OCI-LY3 (cell line): ENCODE data around the gene FTO.

Experiments
- H2AFZ ChIP-seq: fragments of 200-600, 300-600 bp; shearing (Covaris generic); 2 replicates; pipeline ENCODE4 v1.6.0; 2014; ENCODE audit warnings: antibody characterized with exemption, low read depth, low read length
- H3K27ac ChIP-seq: fragments of 200-600, 300-600 bp; sonication (generic); 2 replicates; pipeline ENCODE4 v1.5.1; 2014; ENCODE audit warnings: mild to moderate bottlenecking, low read length, moderate library complexity, mixed read lengths
- H3K27me3 ChIP-seq: fragments of 200-600, 300-600 bp; sonication (generic); 2 replicates; pipeline ENCODE4 v1.6.1; 2014; ENCODE audit warnings: low read depth, low read length, mixed read lengths
- H3K36me3 ChIP-seq: fragments of 200-600, 300-600 bp; sonication (generic); replicated peaks from 2 replicates; pipeline ENCODE3; 2014; ENCODE audit warnings: low read depth, low read length, mixed read lengths
- H3K4me1 ChIP-seq: fragments of 300-600, 200-600 bp; sonication (generic); 2 replicates; pipeline ENCODE4 v1.6.1; 2014; ENCODE audit warnings: low read length, mixed read lengths
- H3K4me2 ChIP-seq: fragments of 200-600, 300-600 bp; sonication (generic); 2 replicates; pipeline ENCODE4 v1.6.1; 2014; ENCODE audit warnings: low read length, mixed read lengths
- H3K4me3 ChIP-seq: fragments of 300-600, 200-600 bp; sonication (generic); 2 replicates; pipeline ENCODE4 v1.5.1; 2014; ENCODE audit warnings: antibody characterized with exemption, mild to moderate bottlenecking, low read length, moderate library complexity
- H3K79me2 ChIP-seq: fragments of 300-600, 200-600 bp; shearing (Covaris generic); 2 replicates; pipeline ENCODE4 v1.6.1; 2014; ENCODE audit warnings: mild to moderate bottlenecking, low read length, mixed read lengths
- H3K9ac ChIP-seq: fragments of 300-600, 200-600 bp; shearing (Covaris generic); 2 replicates; pipeline ENCODE4 v1.6.0; 2014; ENCODE audit warnings: mild to moderate bottlenecking, low read length, moderate library complexity
- H3K9me3 ChIP-seq: fragments of 200-600, 300-600 bp; shearing (Covaris generic); 2 replicates; pipeline ENCODE4 v1.6.1; 2014; ENCODE audit warnings: low read length, mixed read lengths; ENCODE audit not compliant: insufficient read depth
- H4K20me1 ChIP-seq: fragments of 200-600, 300-600 bp; sonication (generic); 2 replicates; pipeline ENCODE4 v1.6.1; 2016; ENCODE audit warnings: low read length, mixed read lengths; ENCODE audit not compliant: insufficient read depth
- EZH2phosphoT487 ChIP-seq: fragments of 200-600 bp; shearing (Covaris generic); IDR thresholded peaks from 2 replicates; pipeline ENCODE4 v1.6.1; 2018; ENCODE audit warnings: antibody characterized with exemption, mixed run types, low read depth
- TF ChIP-seq, protein P1 (sequence below): fragments of 200-600, 300-600 bp; sonication (generic); IDR thresholded peaks from 2 replicates; pipeline ENCODE4 v1.5.1; 2014; ENCODE audit warnings: antibody characterized with exemption, low read length, low read depth

FTO gene

DNA sequence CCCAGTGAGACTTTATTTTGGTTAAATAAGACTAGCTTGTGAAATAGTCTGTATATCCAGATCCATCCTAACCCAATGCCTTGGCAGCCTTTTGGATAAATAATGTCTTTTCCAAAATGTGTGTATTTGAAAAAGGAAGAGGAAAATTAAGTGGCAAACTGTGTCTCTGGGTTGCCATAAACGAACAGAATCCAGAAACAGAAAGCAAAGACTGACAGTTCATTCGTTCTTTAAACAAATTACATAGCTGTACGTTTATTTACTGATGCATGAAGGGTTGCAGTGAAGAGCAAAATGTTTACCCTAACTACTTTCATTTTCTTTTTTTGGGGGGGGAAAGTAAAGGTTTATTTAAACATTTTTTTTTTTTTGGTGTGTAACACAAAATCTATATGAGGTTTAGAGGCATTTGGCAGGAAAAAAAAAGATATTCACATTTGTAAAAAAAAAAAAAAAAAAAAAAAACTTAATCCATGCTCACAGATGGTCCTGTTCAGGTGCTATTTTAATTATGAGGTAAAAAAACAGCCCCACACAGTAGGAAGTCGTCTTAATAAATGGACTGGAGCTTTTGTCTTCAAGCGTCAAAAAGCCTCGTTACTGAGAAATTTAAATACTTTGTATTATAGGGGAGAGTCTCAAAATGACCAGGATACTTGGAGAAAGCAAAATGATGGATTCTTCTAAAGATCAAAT lies 245.9 kb downstream of the FTO start:
- no peak overlapping the region for H2AFZ ChIP-seq
- H3K27ac ChIP-seq: no peak overlapping the region
- H3K4me2 ChIP-seq: no peak overlapping the region
- no peak overlapping the region for H3K4me3 ChIP-seq
- no peaks in the 10 kb centered on the region for H3K36me3 ChIP-seq
- H3K4me1 ChIP-seq: peaks cover 7% of the 10 kb centered on the region
- no peaks in the 10 kb centered on the region; the same call in 1 of the 2 replicates for H4K20me1 ChIP-seq
- H3K9ac ChIP-seq: no peak overlapping the region
- no peaks in the 10 kb centered on the region for H3K27me3 ChIP-seq
- no peaks in the 10 kb centered on the region for H3K9me3 ChIP-seq
- H3K79me2 ChIP-seq: no peaks in the 10 kb centered on the region
- no peak for TF ChIP-seq EZH2phosphoT487
- TF ChIP-seq, protein P1, sequence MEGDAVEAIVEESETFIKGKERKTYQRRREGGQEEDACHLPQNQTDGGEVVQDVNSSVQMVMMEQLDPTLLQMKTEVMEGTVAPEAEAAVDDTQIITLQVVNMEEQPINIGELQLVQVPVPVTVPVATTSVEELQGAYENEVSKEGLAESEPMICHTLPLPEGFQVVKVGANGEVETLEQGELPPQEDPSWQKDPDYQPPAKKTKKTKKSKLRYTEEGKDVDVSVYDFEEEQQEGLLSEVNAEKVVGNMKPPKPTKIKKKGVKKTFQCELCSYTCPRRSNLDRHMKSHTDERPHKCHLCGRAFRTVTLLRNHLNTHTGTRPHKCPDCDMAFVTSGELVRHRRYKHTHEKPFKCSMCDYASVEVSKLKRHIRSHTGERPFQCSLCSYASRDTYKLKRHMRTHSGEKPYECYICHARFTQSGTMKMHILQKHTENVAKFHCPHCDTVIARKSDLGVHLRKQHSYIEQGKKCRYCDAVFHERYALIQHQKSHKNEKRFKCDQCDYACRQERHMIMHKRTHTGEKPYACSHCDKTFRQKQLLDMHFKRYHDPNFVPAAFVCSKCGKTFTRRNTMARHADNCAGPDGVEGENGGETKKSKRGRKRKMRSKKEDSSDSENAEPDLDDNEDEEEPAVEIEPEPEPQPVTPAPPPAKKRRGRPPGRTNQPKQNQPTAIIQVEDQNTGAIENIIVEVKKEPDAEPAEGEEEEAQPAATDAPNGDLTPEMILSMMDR: no peak

DNA sequence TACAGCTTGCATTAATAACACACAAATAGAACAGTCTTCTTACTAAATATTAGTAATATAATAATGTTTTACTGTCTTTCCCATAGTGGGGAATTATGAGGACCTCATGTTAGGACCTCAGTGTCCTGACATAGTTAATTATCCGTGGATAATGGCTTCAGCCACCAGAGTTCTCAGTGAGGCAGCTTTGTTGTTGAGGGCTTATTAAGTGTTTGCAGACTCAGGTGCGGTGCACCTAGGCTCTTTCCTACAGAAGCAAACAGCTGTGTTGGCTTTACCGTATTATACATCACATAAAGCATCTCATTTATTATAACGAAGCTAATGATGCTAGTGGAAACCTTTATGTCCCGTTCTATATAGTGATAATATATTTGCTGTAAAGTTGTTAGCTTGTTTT lies 246.7 kb downstream of the FTO start:
- Histone ChIP-seq H3K36me3 (no peaks in the 10 kb centered on the region), H3K4me2 (no peak overlapping the region), H4K20me1 (no peaks in the 10 kb centered on the region; the same call in 1 of the 2 replicates), H3K9ac (no peak overlapping the region), H2AFZ (no peak overlapping the region), H3K4me1 (peaks cover 7% of the 10 kb centered on the region), H3K9me3 (no peaks in the 10 kb centered on the region), H3K27ac (no peak overlapping the region), H3K27me3 (no peaks in the 10 kb centered on the region), H3K4me3 (no peak overlapping the region), H3K79me2 (no peaks in the 10 kb centered on the region)
- TF ChIP-seq, protein P1: no peak
- no peak for TF ChIP-seq EZH2phosphoT487

DNA sequence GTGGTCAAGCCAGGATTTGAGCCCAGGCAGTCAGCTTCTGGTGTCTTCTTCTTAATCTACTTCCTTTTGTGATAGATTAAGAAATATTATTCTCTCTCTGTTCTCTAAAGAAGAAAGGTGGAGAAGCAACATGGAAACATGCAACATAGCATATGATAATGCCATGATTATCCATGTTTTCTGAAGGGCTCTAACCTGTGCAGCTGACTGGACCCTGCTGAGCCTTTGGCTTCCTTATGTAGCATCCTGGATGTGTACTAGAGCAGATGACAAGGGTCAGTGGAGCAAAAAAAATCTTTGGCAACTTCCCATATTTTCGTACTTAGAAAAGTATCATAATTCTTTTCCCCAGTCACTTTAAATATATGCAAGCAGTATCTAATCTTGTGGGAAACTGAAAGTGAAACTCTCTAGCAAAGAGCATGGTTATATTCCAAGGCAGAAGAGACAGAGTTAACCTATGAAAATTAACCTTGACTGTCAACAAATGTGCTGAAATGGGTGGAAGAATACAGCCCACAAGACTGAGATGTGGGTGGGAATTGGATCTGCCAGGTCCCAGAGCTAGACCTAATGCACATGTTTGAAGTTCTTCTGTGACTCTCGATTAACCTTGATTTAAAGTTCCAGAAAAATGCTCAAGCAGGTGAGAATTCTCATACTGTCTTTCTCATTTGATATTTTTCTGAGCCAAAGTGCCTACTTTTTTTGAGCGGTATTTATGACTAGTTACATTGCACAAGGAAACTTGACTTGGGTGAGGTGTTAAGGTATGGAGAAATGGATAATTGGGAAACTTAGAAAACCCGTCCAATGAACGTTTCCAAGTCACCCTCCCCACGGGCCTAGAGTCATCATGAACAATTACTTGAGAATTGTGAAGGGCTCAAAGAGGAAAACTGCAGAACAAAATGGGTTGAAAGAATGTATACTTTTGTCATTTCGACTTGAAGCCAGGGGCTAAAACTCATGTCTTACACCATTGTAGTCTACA lies 248.6 kb downstream of the FTO start:
- Histone ChIP-seq H3K36me3 (no peaks in the 10 kb centered on the region), H3K9ac (no peak overlapping the region), H3K79me2 (no peaks in the 10 kb centered on the region), H3K4me1 (peaks cover 7% of the 10 kb centered on the region), H3K27ac (no peak overlapping the region), H3K27me3 (no peaks in the 10 kb centered on the region), H3K4me3 (no peak overlapping the region), H2AFZ (no peak overlapping the region), H3K4me2 (peak overlapping the region; percentile 13; the same call in 1 of the 2 replicates), H4K20me1 (no peaks in the 10 kb centered on the region; the same call in 1 of the 2 replicates), H3K9me3 (no peaks in the 10 kb centered on the region)
- TF ChIP-seq, protein P1: no peak
- TF ChIP-seq EZH2phosphoT487: no peak

DNA sequence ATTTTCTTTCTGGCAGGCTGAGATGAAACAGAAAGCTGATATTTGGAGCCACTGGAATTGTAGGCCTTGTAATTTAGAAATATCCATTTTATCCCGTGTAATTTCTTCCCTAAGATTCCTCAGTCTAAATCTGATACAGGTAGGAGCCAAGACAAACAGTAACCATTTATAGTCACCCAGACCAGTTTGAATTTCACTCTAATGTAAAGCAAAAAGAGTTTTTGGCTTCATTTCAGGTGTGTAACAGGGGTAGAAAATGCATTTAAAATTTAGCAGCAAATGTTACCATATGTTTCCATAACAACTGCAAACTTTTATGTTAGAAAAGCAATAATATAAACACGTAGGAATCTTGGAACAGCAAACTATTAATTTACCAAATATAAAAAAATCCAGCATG lies 249.4 kb downstream of the FTO start:
- no peaks in the 10 kb centered on the region for H3K79me2 ChIP-seq
- H2AFZ ChIP-seq: no peak overlapping the region
- no peak overlapping the region for H3K27ac ChIP-seq
- H3K4me1 ChIP-seq: peaks cover 7% of the 10 kb centered on the region
- no peak for TF ChIP-seq EZH2phosphoT487
- TF ChIP-seq, protein P1: no peak
- no peak overlapping the region for H3K4me3 ChIP-seq
- H3K4me2 ChIP-seq: no peak overlapping the region
- no peaks in the 10 kb centered on the region for H3K36me3 ChIP-seq
- H4K20me1 ChIP-seq: no peaks in the 10 kb centered on the region
- H3K9me3 ChIP-seq: no peaks in the 10 kb centered on the region
- no peak overlapping the region for H3K9ac ChIP-seq
- no peaks in the 10 kb centered on the region for H3K27me3 ChIP-seq
